Type B pancreatic cell (in vitro differentiated cells): Measurements from ENCODE around the gene SP140. TPM values are rescaled to one million over a fixed set of nuclear protein-coding genes. Genes with fewer than 3 reads are reported as not detected.

Experiments used
- DNase-seq: peaks from one replicate; pipeline ENCODE4 v3.0.0; 2021; ENCODE audit warnings: mixed read lengths; ENCODE audit not compliant: unreplicated experiment; ENCODE audit errors: extremely low spot score
- H3K27ac Mint-ChIP-seq: 2 replicates; pipeline ENCODE4 v1.8.0; 2021; ENCODE audit warnings: mild to moderate bottlenecking, mixed read lengths
- H3K27me3 Mint-ChIP-seq: 2 replicates; pipeline ENCODE4 v1.8.0; 2021; ENCODE audit warnings: mixed read lengths
- H3K36me3 Mint-ChIP-seq: 2 replicates; pipeline ENCODE4 v1.8.0; 2021; ENCODE audit warnings: mixed read lengths
- H3K4me1 Mint-ChIP-seq: one replicate; pipeline ENCODE4 v1.8.0; 2021; ENCODE audit warnings: mixed read lengths; ENCODE audit not compliant: unreplicated experiment
- H3K4me3 Mint-ChIP-seq: 2 replicates; pipeline ENCODE4 v1.8.0; 2021; ENCODE audit warnings: mild to moderate bottlenecking, mixed read lengths
- H3K9me3 Mint-ChIP-seq: 2 replicates; pipeline ENCODE4 v1.8.0; 2021; ENCODE audit warnings: mixed read lengths
- CTCF ChIP-seq: fragments of 200-600 bp; sonication (generic); conservative IDR thresholded peaks from 2 replicates; pipeline ENCODE4 v1.5.0; 2021; ENCODE audit warnings: antibody characterized with exemption, mild to moderate bottlenecking
- total RNA-seq: library from RNA; stranded (reverse); gene quantifications from 2 replicates; pipeline ENCODE4 v1.2.1, GENCODE V29; 2021; ENCODE audit warnings: low replicate concordance

SP140 gene
- total RNA-seq, 1 donor from 2014 or later: 0.97 TPM

GRCh38 chr2:230343747-230344146, 118.2 kb downstream of the SP140 start:
- no peak for DNase-seq
- H3K9me3 Mint-ChIP-seq: peaks cover 4% of the 10 kb centered on the region
- H3K27me3 Mint-ChIP-seq: no peaks in the 10 kb centered on the region
- no peak overlapping the region for H3K27ac Mint-ChIP-seq
- no peak for TF ChIP-seq CTCF
- H3K36me3 Mint-ChIP-seq: no peaks in the 10 kb centered on the region
- H3K4me3 Mint-ChIP-seq: no peak overlapping the region
- no peaks in the 10 kb centered on the region for H3K4me1 Mint-ChIP-seq

GRCh38 chr2:230346465-230346864, 120.9 kb downstream of the SP140 start:
- H3K4me3 Mint-ChIP-seq: no peak overlapping the region
- no peak for TF ChIP-seq CTCF

GRCh38 chr2:230346921-230347533, 121.5 kb downstream of the SP140 start:
- no peak overlapping the region for H3K4me3 Mint-ChIP-seq
- H3K9me3 Mint-ChIP-seq: peaks cover 4% of the 10 kb centered on the region
- no peaks in the 10 kb centered on the region for H3K36me3 Mint-ChIP-seq
- no peaks in the 10 kb centered on the region for H3K4me1 Mint-ChIP-seq
- no peaks in the 10 kb centered on the region for H3K27me3 Mint-ChIP-seq
- H3K27ac Mint-ChIP-seq: no peak overlapping the region
- DNase-seq: no peak
- TF ChIP-seq CTCF: no peak

More at GRCh38 chr2:230346465-230346864, 120.9 kb downstream of the SP140 start:
- H3K9me3 Mint-ChIP-seq: peaks cover 4% of the 10 kb centered on the region
- no peaks in the 10 kb centered on the region for H3K4me1 Mint-ChIP-seq
- H3K27me3 Mint-ChIP-seq: no peaks in the 10 kb centered on the region
- no peak overlapping the region for H3K27ac Mint-ChIP-seq
- DNase-seq: no peak
- no peaks in the 10 kb centered on the region for H3K36me3 Mint-ChIP-seq

GRCh38 chr2:230347659-230348305, 122.2 kb downstream of the SP140 start:
- no peak overlapping the region for H3K4me3 Mint-ChIP-seq
- H3K36me3 Mint-ChIP-seq: no peaks in the 10 kb centered on the region
- DNase-seq: no peak
- H3K27me3 Mint-ChIP-seq: no peaks in the 10 kb centered on the region
- H3K27ac Mint-ChIP-seq: no peak overlapping the region
- no peak for TF ChIP-seq CTCF
- H3K4me1 Mint-ChIP-seq: no peaks in the 10 kb centered on the region
- peaks cover 4% of the 10 kb centered on the region for H3K9me3 Mint-ChIP-seq

GRCh38 chr2:230348787-230349186, 123.3 kb downstream of the SP140 start:
- Mint-ChIP-seq H3K4me3 (no peak overlapping the region), H3K9me3 (peaks cover 4% of the 10 kb centered on the region), H3K36me3 (no peaks in the 10 kb centered on the region), H3K27me3 (no peaks in the 10 kb centered on the region), H3K4me1 (no peaks in the 10 kb centered on the region), H3K27ac (no peak overlapping the region)
- no peak for DNase-seq
- TF ChIP-seq CTCF: no peak
